ENCODE measurements around the gene COL6A1.

COL6A1 gene

GRCh38 chr21:46006547-46007491 is 25.2 kb downstream of the COL6A1 start:
- DNase-seq (ENCODE audit: low read depth in 1 of 2, low spot score in 1 of 2), result no peak
- in situ Hi-C loops (cut with HindIII; ENCODE audit: low pct_unique_long_range_greater_than_20kb, low sequenced_read_pairs), result no loop called here
- TF ChIP-seq JUND (IDR thresholded peaks at IDR 0.05; ENCODE audit: low read depth), result no peak

GRCh38 chr21:46007492-46007868 is 25.9 kb downstream of the COL6A1 start:
- in situ Hi-C loops (cut with HindIII; ENCODE audit: low pct_unique_long_range_greater_than_20kb, low sequenced_read_pairs), result no loop called here
- no peak for DNase-seq (ENCODE audit: low read depth in 1 of 2, low spot score in 1 of 2)
- TF ChIP-seq JUND (IDR thresholded peaks at IDR 0.05; ENCODE audit: low read depth), result no peak

GRCh38 chr21:46008893-46009621 is 27.5 kb downstream of the COL6A1 start:
- in situ Hi-C loops (cut with HindIII; ENCODE audit: low pct_unique_long_range_greater_than_20kb, low sequenced_read_pairs), result no loop called here
- DNase-seq (ENCODE audit: low read depth in 1 of 2, low spot score in 1 of 2), result no peak
- TF ChIP-seq JUND (IDR thresholded peaks at IDR 0.05; ENCODE audit: low read depth), result no peak

GRCh38 chr21:46009951-46010705 is 28.6 kb downstream of the COL6A1 start:
- in situ Hi-C loops (cut with HindIII; ENCODE audit: low pct_unique_long_range_greater_than_20kb, low sequenced_read_pairs), result no loop called here
- TF ChIP-seq JUND (IDR thresholded peaks at IDR 0.05; ENCODE audit: low read depth), result no peak
- no peak for DNase-seq (ENCODE audit: low read depth in 1 of 2, low spot score in 1 of 2)

GRCh38 chr21:46011267-46011967 is 29.8 kb downstream of the COL6A1 start:
- in situ Hi-C loops (cut with HindIII; ENCODE audit: low pct_unique_long_range_greater_than_20kb, low sequenced_read_pairs), result no loop called here
- TF ChIP-seq JUND (IDR thresholded peaks at IDR 0.05; ENCODE audit: low read depth), result no peak
- no peak for DNase-seq (ENCODE audit: low read depth in 1 of 2, low spot score in 1 of 2)

- in situ Hi-C loops (cut with HindIII; ENCODE audit: low pct_unique_long_range_greater_than_20kb, low sequenced_read_pairs), result no loop called here
- no peak for DNase-seq (ENCODE audit: low read depth in 1 of 2, low spot score in 1 of 2)
- TF ChIP-seq JUND (IDR thresholded peaks at IDR 0.05; ENCODE audit: low read depth), result no peak
These were observed 30.6 kb downstream of the COL6A1 start for GRCh38 chr21:46012154-46012553.

GRCh38 chr21:46014828-46015227 is 33.3 kb downstream of the COL6A1 start:
- DNase-seq (ENCODE audit: low read depth in 1 of 2, low spot score in 1 of 2), result no peak
- in situ Hi-C loops (cut with HindIII; ENCODE audit: low pct_unique_long_range_greater_than_20kb, low sequenced_read_pairs), result no loop called here
- TF ChIP-seq JUND (IDR thresholded peaks at IDR 0.05; ENCODE audit: low read depth), result no peak

- no peak for TF ChIP-seq JUND (IDR thresholded peaks at IDR 0.05; ENCODE audit: low read depth)
- in situ Hi-C loops (cut with HindIII; ENCODE audit: low pct_unique_long_range_greater_than_20kb, low sequenced_read_pairs), result no loop called here
These were observed 35.6 kb downstream of the COL6A1 start for GRCh38 chr21:46017148-46017547.

GRCh38 chr21:46017695-46018094 is 36.1 kb downstream of the COL6A1 start:
- in situ Hi-C loops (cut with HindIII; ENCODE audit: low pct_unique_long_range_greater_than_20kb, low sequenced_read_pairs), result no loop called here
- TF ChIP-seq JUND (IDR thresholded peaks at IDR 0.05; ENCODE audit: low read depth), result no peak
- DNase-seq (ENCODE audit: low read depth in 1 of 2, low spot score in 1 of 2), result no peak

More at GRCh38 chr21:46017148-46017547, 35.6 kb downstream of the COL6A1 start:
- no peak for DNase-seq (ENCODE audit: low read depth in 1 of 2, low spot score in 1 of 2)

- no peak for TF ChIP-seq JUND (IDR thresholded peaks at IDR 0.05; ENCODE audit: low read depth)
These were observed 37.0 kb downstream of the COL6A1 start for GRCh38 chr21:46018615-46019014.

GRCh38 chr21:46020581-46020980 is 39.0 kb downstream of the COL6A1 start:
- TF ChIP-seq JUND (IDR thresholded peaks at IDR 0.05; ENCODE audit: low read depth), result no peak
- DNase-seq (ENCODE audit: low read depth in 1 of 2, low spot score in 1 of 2), result no peak
- in situ Hi-C loops (cut with HindIII; ENCODE audit: low pct_unique_long_range_greater_than_20kb, low sequenced_read_pairs), result no loop called here

More at GRCh38 chr21:46018615-46019014, 37.0 kb downstream of the COL6A1 start:
- in situ Hi-C loops (cut with HindIII; ENCODE audit: low pct_unique_long_range_greater_than_20kb, low sequenced_read_pairs), result no loop called here
- no peak for DNase-seq (ENCODE audit: low read depth in 1 of 2, low spot score in 1 of 2)

GRCh38 chr21:46021398-46021797 is 39.8 kb downstream of the COL6A1 start:
- in situ Hi-C loops (cut with HindIII; ENCODE audit: low pct_unique_long_range_greater_than_20kb, low sequenced_read_pairs), result no loop called here
- no peak for DNase-seq (ENCODE audit: low read depth in 1 of 2, low spot score in 1 of 2)
- no peak for TF ChIP-seq JUND (IDR thresholded peaks at IDR 0.05; ENCODE audit: low read depth)
